Colonic mucosa (tissue), 4 donors: ENCODE measurements around the gene LENG1. TPM values are rescaled to one million over a fixed set of nuclear protein-coding genes. Genes with fewer than 3 reads are reported as not detected.

ENCODE experiments used
- DNase-seq: peaks from one replicate; pipeline ENCODE4 v3.0.0-alpha.2; 2020
- H3K27ac ChIP-seq: fragments of 200-600 bp; one replicate; pipeline ENCODE4 v1.8.0; 2021
- H3K27me3 ChIP-seq: fragments of 200-600 bp; one replicate; pipeline ENCODE4 v1.8.0; 2021
- H3K36me3 ChIP-seq: fragments of 200-600 bp; one replicate; pipeline ENCODE4 v1.8.0; 2021
- H3K4me1 ChIP-seq: fragments of 200-600 bp; one replicate; pipeline ENCODE4 v1.8.0; 2021; ENCODE audit warnings: mild to moderate bottlenecking
- H3K4me3 ChIP-seq: fragments of 200-600 bp; one replicate; pipeline ENCODE4 v1.8.0; 2021
- H3K9ac ChIP-seq, 2 donors: one replicate each; pipeline ENCODE4 v1.7.0; 2013; ENCODE audit warnings: control low read depth in 2 of 2, low read depth in 2 of 2, low read length in 2 of 2
- H3K9me3 ChIP-seq: fragments of 200-600 bp; one replicate; pipeline ENCODE4 v1.8.0; 2021
- intact Hi-C: fragments of 100-400 bp; cut with DNase I; formaldehyde crosslinking; loops from one replicate; pipeline ENCODE4 v1.14.1; 2022
- total RNA-seq, 2 donors: library from RNA; stranded (reverse); fragmentation: NEBNext Ultra II Directional in 1 of 2; extraction: Animal tissue kit (Norgen Biotek cat#: 25700) in 1 of 2; gene quantifications; one replicate each; pipeline ENCODE4 v1.2.1, GENCODE V29; 2021
- TF ChIP-seq, protein P1 (sequence below): fragments of 200-600 bp; IDR thresholded peaks from one replicate; pipeline ENCODE4 v1.8.0; 2022; ENCODE audit warnings: antibody characterized with exemption, mild to moderate bottlenecking
- donor health status: healthy.
- donor health status: DM: no; HTN: no; CAD: no.
- donor health status: DM: no; HTN: no; CAD: no.

Gene LENG1
- total RNA-seq, 2 donors from 2014 or later: 6.2 to 8.1 TPM

DNA sequence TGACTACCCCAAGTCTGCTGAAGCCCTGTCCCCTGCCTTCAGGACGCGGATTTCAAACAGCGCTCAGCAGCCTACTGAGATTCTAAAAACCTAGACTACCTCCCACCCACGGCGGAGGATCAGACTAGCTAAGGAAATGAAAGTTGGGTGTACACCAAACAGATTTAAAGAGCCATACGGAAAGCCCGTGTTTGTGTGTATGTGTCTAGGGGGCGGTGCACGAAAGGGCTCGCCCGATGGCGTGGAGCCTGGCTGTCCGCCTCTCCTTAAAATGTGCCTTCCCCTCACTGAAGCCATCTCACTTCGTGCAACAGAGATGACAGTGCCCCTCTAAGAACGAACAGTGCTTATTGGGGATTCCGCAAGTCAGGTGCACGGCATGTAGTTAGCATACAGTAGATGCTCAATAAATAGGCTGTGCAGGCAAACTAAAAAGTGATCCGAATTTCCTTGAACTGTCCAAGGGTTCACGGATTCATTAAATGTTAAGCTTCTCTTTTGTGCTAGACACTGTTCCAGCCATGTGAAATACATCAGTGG lies 639 bp downstream of the LENG1 start:
- Histone ChIP-seq H3K36me3 (peaks cover 26% of the 10 kb centered on the region), H3K4me3 (peak overlapping the region; percentile 56), H3K27ac (peak overlapping the region; percentile 91), H3K4me1 (peaks cover 29% of the 10 kb centered on the region), H3K9me3 (no peaks in the 10 kb centered on the region), H3K9ac (peak overlapping the region; percentile 79 to 81), H3K27me3 (no peaks in the 10 kb centered on the region)
- intact Hi-C loops: no loop called here
- TF ChIP-seq, protein P1, sequence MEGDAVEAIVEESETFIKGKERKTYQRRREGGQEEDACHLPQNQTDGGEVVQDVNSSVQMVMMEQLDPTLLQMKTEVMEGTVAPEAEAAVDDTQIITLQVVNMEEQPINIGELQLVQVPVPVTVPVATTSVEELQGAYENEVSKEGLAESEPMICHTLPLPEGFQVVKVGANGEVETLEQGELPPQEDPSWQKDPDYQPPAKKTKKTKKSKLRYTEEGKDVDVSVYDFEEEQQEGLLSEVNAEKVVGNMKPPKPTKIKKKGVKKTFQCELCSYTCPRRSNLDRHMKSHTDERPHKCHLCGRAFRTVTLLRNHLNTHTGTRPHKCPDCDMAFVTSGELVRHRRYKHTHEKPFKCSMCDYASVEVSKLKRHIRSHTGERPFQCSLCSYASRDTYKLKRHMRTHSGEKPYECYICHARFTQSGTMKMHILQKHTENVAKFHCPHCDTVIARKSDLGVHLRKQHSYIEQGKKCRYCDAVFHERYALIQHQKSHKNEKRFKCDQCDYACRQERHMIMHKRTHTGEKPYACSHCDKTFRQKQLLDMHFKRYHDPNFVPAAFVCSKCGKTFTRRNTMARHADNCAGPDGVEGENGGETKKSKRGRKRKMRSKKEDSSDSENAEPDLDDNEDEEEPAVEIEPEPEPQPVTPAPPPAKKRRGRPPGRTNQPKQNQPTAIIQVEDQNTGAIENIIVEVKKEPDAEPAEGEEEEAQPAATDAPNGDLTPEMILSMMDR: no peak
- DNase-seq: no peak

DNA sequence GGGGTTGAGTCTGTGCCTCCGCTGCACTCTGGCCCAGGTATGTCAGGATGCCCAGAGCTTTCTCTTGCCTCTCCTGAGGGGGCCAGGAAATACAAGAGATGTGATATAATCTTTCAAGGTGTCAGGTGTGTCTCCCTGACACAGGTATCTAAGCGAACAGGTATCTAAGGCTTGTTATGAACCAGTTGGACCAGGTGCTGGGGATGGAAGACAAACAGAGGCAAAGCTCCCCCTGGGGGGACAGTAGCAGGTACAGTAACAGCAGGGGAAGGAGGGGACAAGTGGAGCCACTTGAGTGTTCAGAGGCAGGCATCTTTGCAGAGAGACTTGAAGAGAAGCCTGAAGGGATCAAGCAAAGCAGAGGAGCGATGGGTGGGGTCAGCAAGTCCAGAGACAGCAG lies 2.6 kb downstream of the LENG1 start:
- H3K4me3 ChIP-seq: no peak overlapping the region
- intact Hi-C loops: no loop called here
- no peak overlapping the region for H3K27ac ChIP-seq
- DNase-seq: no peak
- H3K36me3 ChIP-seq: peaks cover 30% of the 10 kb centered on the region
- H3K4me1 ChIP-seq: peaks cover 20% of the 10 kb centered on the region
- TF ChIP-seq, protein P1: no peak
- H3K9me3 ChIP-seq: no peaks in the 10 kb centered on the region
- no peak overlapping the region for H3K9ac ChIP-seq
- no peaks in the 10 kb centered on the region for H3K27me3 ChIP-seq

DNA sequence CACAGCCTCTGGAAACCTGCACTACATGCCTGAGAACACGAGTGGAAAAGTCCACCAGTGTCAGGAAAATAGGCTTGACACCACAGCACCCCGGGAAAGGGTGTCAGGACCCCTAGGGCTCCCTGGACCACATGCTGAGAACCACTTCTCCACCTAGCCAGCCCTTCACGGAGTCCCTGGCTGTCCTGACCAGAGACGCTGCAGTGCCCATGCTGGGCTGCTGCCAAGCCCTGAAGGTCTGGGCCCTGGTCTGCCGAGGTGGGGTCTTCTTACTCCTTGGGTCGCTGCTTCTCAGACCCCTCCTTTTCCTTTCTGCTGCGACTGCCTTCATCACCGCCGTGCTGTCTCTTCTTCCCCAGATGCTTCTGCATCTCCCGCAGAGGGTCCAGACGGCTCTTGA lies 3.0 kb downstream of the LENG1 start:
- no peak for DNase-seq
- Histone ChIP-seq H3K9ac (no peak overlapping the region), H3K27me3 (no peaks in the 10 kb centered on the region), H3K4me3 (no peak overlapping the region), H3K27ac (no peak overlapping the region), H3K9me3 (no peaks in the 10 kb centered on the region), H3K4me1 (peaks cover 18% of the 10 kb centered on the region), H3K36me3 (peaks cover 31% of the 10 kb centered on the region)
- TF ChIP-seq, protein P1: no peak
- intact Hi-C loops: no loop called here

DNA sequence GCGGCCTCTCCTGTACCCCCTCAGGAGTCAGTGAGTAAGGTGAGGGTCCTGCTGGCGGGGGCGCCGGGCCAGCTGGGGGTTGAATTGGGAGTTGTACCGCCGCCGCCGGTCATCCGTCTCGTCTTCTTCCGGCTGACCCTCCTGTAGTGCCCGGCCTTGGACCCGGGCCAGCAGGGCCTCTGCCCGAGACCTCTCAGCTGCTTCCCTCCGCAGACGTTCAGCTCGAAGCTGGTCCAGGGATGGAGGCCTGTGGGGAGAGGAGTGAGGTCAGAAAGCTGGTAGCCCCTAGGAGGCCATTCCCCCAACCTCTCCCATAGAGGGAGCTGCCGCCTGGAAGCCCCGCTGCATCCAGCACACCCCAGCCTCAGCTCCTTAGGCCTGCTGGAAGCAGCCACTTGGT lies 3.8 kb downstream of the LENG1 start:
- H3K27me3 ChIP-seq: no peaks in the 10 kb centered on the region

DNA sequence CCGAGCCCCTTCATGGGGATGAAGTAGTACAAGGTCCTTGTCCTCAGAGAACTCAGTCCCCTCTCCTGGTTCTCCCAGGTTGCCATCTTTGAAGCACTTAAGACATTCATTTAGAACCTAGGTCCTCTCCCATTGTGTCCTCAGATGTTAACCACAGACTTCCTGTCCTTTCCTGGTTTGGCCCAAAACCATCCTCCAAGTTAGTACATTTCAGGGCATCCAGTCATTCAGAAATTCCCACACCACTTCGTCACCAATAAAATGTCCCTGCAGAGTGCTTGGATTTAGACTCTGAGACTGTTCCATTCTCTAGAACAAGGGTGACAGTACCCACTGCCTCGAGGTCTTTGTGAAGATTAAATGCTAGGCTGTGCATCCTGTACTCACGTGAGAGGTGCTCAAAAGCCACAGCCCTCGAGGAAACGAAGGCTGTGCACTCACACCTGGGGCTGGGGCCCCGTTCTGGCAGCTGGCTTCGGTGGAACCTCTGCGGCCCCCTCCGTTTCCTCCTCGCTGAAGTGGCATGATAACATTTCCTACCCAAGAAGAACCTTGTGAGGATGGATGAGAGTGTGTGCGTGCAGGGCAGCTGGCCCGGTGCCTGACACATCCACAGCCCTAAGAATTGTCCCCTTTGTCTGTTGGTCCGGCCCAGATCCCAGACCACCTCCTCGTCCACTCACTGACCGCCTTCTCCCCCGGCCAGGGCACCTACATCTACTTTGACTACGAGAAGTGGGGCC lies 4.7 kb downstream of the LENG1 start:
- H3K9ac ChIP-seq: no peak overlapping the region
- peaks cover 5% of the 10 kb centered on the region for H3K4me1 ChIP-seq
- H3K27me3 ChIP-seq: no peaks in the 10 kb centered on the region
- no peak for DNase-seq
- TF ChIP-seq, protein P1: no peak
- H3K4me3 ChIP-seq: no peak overlapping the region
- H3K9me3 ChIP-seq: no peaks in the 10 kb centered on the region
- H3K36me3 ChIP-seq: peaks cover 41% of the 10 kb centered on the region
- no peak overlapping the region for H3K27ac ChIP-seq
- intact Hi-C loops: no loop called here

More for the DNA sequence above, 3.8 kb downstream of the LENG1 start:
- H3K36me3 ChIP-seq: peaks cover 37% of the 10 kb centered on the region
- H3K9me3 ChIP-seq: no peaks in the 10 kb centered on the region
- intact Hi-C loops: no loop called here
- H3K9ac ChIP-seq: no peak overlapping the region
- TF ChIP-seq, protein P1: no peak
- DNase-seq: no peak
- peaks cover 11% of the 10 kb centered on the region for H3K4me1 ChIP-seq
- H3K27ac ChIP-seq: no peak overlapping the region
- H3K4me3 ChIP-seq: no peak overlapping the region
